ENCODE measurements around the gene VWA8. TPM values are rescaled to one million over a fixed set of nuclear protein-coding genes. Genes with fewer than 3 reads are reported as not detected.

The VWA8 gene
- polyA plus RNA-seq, 1 experiment = 12.4 TPM

DNA sequence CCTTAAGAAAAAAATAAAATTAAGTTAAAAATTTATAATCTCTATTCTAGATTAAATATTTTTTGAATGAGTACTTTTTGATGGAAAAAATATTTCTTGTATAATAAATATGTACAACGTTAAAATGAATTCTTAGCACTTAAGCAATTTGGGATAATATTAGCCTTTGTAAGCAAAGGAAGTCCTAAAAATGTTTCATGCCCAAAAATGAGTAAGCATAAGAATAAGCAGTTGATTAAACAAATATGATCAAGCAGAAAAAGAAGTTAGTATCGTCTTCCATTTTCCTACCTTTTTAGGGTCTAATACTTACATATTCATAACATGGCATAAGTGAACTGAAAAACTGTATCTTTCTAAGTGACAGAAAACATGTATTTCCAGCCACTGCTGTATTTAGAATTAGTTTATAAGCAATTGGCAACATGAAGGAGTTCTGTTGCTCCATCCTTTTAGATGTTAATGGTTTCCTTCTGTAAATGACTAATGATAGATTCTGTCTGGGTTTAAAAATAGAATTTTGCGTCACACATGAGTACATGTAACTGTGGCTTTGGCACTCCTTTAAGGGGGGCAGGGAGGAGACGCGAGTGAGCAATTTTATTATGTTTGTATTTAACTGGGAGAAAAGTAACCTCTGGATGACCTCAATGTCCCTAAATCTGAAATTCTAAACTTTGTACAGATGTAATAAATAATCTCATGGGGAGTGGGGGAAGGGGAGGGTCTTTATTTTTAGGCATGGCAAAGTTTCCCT, 266.2 kb downstream of the VWA8 start:
- ChIA-PET POLR2A (no interaction called here), CTCF (no interaction called here)
- peak; percentile 70 for DNase-seq (ENCODE audit: low read depth, low spot score)
- Histone ChIP-seq H3K27ac (ENCODE audit: low read depth, low read length) (no peak overlapping the region), H3K27me3 (ENCODE audit: control insufficient read depth, insufficient read depth, low read length) (no peaks in the 10 kb centered on the region), H3K9me3 (ENCODE audit: control insufficient read depth, insufficient read depth, low read length) (no peaks in the 10 kb centered on the region), H3K4me3 (ENCODE audit: low read depth, low read length) (no peak overlapping the region)
- TF ChIP-seq, protein P1, sequence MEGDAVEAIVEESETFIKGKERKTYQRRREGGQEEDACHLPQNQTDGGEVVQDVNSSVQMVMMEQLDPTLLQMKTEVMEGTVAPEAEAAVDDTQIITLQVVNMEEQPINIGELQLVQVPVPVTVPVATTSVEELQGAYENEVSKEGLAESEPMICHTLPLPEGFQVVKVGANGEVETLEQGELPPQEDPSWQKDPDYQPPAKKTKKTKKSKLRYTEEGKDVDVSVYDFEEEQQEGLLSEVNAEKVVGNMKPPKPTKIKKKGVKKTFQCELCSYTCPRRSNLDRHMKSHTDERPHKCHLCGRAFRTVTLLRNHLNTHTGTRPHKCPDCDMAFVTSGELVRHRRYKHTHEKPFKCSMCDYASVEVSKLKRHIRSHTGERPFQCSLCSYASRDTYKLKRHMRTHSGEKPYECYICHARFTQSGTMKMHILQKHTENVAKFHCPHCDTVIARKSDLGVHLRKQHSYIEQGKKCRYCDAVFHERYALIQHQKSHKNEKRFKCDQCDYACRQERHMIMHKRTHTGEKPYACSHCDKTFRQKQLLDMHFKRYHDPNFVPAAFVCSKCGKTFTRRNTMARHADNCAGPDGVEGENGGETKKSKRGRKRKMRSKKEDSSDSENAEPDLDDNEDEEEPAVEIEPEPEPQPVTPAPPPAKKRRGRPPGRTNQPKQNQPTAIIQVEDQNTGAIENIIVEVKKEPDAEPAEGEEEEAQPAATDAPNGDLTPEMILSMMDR (IDR thresholded peaks at IDR 0.05; ENCODE audit: low read depth, low read length) = no peak

DNA sequence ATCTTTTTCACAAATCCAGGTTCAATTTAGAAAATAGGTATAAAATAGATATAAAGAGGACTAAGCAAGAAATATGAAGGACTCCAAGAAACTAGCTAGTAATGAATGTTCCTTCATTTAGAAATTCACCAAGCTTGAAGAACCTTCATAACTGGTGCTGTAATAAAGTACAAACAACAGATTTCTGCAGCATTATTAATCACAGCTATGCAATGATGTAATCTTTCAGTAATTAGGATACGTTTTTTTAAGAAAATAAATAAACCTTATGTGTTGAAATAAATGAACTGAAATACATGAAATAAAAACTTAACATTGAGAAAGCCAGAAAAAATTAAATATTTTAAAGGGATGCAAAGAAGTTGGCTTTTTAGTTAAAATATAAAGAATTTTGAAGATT, 267.5 kb downstream of the VWA8 start:
- ChIA-PET POLR2A (no interaction called here), CTCF (interaction anchor here (0.7 kb wide), 1 partner anchor 25 kb away, joined by 3 read pairs; no protein-coding TSS in a partner anchor)
- no peaks in the 10 kb centered on the region for H3K27me3 ChIP-seq (ENCODE audit: control insufficient read depth, insufficient read depth, low read length)
- TF ChIP-seq, protein P1 (IDR thresholded peaks at IDR 0.05; ENCODE audit: low read depth, low read length) = no peak
- DNase-seq (ENCODE audit: low read depth, low spot score) = no peak
- no peak overlapping the region for H3K4me3 ChIP-seq (ENCODE audit: low read depth, low read length)
- H3K27ac ChIP-seq (ENCODE audit: low read depth, low read length) = no peak overlapping the region
- H3K9me3 ChIP-seq (ENCODE audit: control insufficient read depth, insufficient read depth, low read length) = no peaks in the 10 kb centered on the region

DNA sequence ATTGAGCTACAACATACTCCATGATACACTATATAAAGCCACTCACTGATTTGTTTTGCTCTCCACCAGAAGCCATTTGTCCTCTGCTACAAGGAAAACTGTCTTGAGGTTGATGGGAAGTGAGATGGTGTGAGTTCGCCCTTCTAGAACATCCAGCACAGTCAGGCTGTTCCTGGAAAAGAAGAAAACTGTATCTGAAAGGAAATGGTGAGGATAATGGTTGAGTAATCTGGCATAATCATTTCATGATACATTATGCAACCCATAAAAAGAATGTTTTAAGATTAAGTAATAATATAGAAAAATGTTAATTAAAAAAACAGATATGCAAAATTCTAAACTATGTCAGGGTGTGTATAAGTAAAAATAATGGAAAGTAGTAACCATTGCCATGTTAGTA, 269.6 kb downstream of the VWA8 start:
- no peak overlapping the region for H3K4me3 ChIP-seq (ENCODE audit: low read depth, low read length)
- TF ChIP-seq, protein P1 (IDR thresholded peaks at IDR 0.05; ENCODE audit: low read depth, low read length) = no peak
- H3K27me3 ChIP-seq (ENCODE audit: control insufficient read depth, insufficient read depth, low read length) = no peaks in the 10 kb centered on the region
- H3K9me3 ChIP-seq (ENCODE audit: control insufficient read depth, insufficient read depth, low read length) = no peaks in the 10 kb centered on the region
- CTCF ChIA-PET = interaction anchor here (2.1 kb wide), 1 partner anchor 23 kb away, joined by 7 read pairs; no protein-coding TSS in a partner anchor
- no peak overlapping the region for H3K27ac ChIP-seq (ENCODE audit: low read depth, low read length)
- POLR2A ChIA-PET = no interaction called here
- no peak for DNase-seq (ENCODE audit: low read depth, low spot score)

DNA sequence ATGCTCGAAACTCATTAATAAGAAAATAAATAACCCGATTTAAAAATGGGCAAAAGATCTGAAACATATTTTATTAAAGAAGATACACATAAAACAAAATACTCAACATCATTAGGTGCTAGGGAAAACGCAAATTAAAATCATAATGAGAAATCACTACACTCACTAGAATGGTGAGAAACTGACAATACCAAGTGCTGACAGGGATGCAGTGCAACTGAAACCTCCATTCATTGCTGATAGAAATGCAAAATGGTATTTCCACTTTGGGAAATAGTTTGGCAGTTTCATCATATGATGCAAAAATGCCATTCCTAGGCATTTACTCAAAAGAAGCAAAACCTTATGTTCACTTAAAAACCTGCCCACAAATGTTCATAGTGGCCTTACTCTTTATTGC, 278.1 kb downstream of the VWA8 start:
- POLR2A ChIA-PET = no interaction called here
- CTCF ChIA-PET = no interaction called here
- no peak for DNase-seq (ENCODE audit: low read depth, low spot score)

DNA sequence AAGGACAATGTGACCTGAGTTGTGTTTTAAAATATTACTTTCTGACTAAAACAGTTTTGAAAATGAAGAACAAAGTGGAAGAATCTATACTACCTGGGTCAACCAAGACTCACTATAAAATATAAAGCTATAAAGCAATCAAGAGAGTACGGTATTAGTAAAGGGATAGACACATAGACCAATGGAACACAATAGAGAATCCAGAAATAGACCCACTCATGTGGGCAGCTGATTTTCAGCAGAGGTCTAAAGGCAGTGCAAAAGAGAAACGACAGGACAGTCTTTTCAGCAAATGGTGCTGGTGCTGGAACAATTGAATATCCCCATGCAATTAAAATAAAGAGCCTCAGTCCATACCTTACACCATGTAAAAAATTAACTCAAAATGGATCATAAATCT, 278.9 kb downstream of the VWA8 start:
- DNase-seq (ENCODE audit: low read depth, low spot score) = no peak
- Histone ChIP-seq H3K4me3 (ENCODE audit: low read depth, low read length) (no peak overlapping the region), H3K27ac (ENCODE audit: low read depth, low read length) (no peak overlapping the region), H3K9me3 (ENCODE audit: control insufficient read depth, insufficient read depth, low read length) (no peaks in the 10 kb centered on the region), H3K27me3 (ENCODE audit: control insufficient read depth, insufficient read depth, low read length) (no peaks in the 10 kb centered on the region)
- ChIA-PET POLR2A (no interaction called here), CTCF (no interaction called here)
- TF ChIP-seq, protein P1 (IDR thresholded peaks at IDR 0.05; ENCODE audit: low read depth, low read length) = no peak

More for the DNA sequence above, 278.1 kb downstream of the VWA8 start:
- TF ChIP-seq, protein P1 (IDR thresholded peaks at IDR 0.05; ENCODE audit: low read depth, low read length) = no peak
- no peaks in the 10 kb centered on the region for H3K9me3 ChIP-seq (ENCODE audit: control insufficient read depth, insufficient read depth, low read length)
- no peaks in the 10 kb centered on the region for H3K27me3 ChIP-seq (ENCODE audit: control insufficient read depth, insufficient read depth, low read length)
- H3K4me3 ChIP-seq (ENCODE audit: low read depth, low read length) = no peak overlapping the region
- H3K27ac ChIP-seq (ENCODE audit: low read depth, low read length) = no peak overlapping the region
